ENCODE data around the gene SP4.

DNA sequence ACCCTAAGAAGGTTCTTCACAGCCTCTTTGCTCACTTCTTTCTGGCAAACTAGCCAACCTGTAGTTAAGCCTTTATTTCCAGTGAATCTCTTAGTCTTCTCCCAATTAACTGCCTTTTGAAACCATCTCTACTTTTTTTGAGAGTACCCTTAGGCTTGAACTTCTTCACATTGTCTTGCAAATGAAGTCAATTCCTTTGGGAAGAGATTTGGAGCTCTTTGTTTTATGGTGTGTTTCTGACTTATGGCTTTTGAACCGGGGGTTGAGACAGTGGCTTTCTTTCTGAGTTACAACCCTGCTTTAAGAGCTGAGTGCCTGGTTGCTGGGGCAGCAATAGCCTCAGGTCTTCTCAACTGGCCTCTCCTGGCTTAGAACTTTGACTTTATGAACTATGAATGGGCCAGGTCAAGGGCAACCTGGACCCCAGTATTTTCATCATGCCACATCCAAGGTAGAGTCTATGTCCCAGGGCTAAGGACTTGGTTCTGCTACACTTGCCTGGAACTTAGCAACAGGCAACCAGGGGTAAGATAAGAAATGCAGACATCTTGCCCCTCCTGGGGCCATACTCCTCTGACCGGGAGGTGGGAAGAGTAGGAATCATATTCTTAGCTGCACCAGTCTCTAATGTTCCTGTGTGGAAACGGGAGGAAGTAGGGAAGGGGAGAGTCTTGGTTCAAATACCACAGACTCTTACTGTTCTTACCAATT lies 53.0 kb downstream of the SP4 start:
- TF ChIP-seq, protein P1, sequence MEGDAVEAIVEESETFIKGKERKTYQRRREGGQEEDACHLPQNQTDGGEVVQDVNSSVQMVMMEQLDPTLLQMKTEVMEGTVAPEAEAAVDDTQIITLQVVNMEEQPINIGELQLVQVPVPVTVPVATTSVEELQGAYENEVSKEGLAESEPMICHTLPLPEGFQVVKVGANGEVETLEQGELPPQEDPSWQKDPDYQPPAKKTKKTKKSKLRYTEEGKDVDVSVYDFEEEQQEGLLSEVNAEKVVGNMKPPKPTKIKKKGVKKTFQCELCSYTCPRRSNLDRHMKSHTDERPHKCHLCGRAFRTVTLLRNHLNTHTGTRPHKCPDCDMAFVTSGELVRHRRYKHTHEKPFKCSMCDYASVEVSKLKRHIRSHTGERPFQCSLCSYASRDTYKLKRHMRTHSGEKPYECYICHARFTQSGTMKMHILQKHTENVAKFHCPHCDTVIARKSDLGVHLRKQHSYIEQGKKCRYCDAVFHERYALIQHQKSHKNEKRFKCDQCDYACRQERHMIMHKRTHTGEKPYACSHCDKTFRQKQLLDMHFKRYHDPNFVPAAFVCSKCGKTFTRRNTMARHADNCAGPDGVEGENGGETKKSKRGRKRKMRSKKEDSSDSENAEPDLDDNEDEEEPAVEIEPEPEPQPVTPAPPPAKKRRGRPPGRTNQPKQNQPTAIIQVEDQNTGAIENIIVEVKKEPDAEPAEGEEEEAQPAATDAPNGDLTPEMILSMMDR (IDR thresholded peaks at IDR 0.05), result no peak
- TF ChIP-seq ZFX (IDR thresholded peaks at IDR 0.05; ENCODE audit: borderline replicate concordance), result no peak

Data from 22Rv1 (cell line).